HG03521 (cell line): ENCODE measurements around the gene RAD51B.

Source experiments
- ATAC-seq: cut with Tn5 transposase; IDR thresholded peaks from one replicate; pipeline ENCODE4 v1.9.1; 2021; ENCODE audit warnings: mild to moderate bottlenecking, moderate library complexity; ENCODE audit not compliant: unreplicated experiment

Gene RAD51B

DNA sequence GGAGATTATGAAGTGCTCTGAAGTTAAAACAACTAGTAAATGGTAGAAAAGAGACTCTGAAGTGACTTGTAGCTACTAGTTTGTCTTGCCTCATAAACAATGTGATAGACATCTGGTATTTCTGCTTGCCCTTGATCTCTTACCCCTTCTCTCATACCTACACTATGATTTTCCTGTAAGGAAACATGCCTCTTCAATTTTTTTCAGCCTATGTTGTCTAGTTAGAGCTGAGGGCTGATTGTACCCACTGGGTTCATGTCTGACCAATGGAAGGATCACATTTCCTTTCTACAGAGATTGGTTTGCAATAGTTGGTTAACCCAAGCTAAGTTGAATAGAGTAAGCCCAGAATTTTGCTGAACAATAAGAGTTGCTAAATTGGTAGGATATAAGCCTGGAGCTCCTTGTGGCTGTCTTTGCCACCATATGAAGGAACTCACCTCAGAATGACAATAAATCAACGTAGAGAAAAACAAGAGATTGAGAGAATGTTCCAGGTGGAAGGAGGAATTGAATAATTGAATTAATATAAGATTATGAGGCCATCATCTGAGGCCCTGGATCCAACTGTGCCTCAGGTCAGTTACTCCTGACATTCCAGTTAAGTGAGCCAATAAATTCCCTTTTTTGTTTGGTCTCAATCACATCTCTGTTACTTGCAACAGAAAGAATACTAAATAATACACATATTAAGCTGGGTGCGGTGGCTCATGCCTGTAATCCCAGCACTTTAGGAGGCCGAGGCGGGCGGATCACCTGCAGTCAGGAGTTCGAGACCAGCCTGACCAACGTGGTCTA is 626.9 kb downstream of the RAD51B start:
- ATAC-seq: no peak

DNA sequence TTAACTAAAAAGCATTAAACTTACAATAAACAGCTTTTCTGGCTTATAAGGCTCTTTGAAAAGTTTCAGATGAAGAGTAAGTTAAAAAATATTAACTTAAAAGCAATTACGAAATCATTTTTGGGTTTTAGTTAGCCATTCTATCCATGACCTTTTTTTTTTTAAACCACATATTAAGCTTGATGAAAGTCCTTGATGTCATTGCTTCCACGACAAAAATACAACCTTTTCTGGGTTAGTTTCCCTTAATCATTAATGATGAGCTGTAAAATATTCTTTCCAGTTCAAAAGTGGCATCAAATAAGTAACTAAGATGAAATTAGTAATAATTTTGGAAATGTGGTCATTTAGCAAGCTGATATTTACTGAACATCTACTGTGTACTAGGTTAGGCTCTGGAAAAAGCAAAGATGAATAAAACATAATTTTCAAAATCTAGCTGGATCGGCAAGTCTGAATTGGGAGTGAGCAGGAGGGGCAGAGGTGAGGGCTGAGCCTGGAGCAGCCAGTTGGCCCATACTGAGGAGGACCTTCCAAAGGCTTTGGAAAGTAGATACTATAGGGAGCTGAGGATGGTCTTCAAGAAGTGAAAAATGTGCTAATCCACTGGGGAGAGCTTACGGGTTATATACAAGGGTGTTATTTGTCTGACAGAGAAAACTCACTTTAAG is 628.1 kb downstream of the RAD51B start:
- ATAC-seq: no peak

GRCh38 chr14:68448252-68448902 is 628.8 kb downstream of the RAD51B start:
- ATAC-seq: no peak

- ATAC-seq: no peak
Measured at GRCh38 chr14:68449561-68450181, 630.1 kb downstream of the RAD51B start.

DNA sequence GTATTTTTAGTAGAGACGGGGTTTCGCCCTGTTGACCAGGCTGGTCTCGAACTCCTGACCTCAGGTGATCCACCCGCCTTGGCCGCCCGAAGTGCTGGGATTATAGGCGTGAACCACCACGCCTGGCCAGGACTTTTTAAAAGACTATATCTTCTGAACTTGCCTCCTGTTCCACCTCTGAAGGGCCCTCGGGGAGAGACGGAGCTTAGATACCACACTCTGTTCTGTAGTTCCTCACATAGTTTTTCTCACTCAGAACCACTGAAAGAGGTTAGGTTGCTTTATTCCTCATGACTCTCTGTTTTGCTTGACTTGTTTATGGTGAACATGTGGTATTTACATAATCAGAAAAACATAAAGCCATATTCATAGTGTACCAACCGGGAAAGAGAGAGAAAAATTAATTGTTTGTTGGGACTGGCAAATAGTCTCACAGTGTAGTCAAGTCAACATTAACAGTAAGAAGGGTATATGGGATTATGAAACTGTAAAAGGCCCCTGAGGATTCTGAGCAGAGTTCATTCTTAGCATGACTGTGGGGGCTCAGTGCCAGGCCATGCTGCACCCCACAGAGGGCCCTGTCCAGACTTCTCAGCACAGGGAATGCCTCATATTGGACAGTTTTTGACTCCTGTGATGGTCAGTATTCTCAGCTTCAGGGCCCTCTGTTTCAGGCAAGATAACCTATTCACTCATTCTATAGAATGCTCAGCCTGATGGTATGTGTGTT is 631.0 kb downstream of the RAD51B start:
- no peak for ATAC-seq

DNA sequence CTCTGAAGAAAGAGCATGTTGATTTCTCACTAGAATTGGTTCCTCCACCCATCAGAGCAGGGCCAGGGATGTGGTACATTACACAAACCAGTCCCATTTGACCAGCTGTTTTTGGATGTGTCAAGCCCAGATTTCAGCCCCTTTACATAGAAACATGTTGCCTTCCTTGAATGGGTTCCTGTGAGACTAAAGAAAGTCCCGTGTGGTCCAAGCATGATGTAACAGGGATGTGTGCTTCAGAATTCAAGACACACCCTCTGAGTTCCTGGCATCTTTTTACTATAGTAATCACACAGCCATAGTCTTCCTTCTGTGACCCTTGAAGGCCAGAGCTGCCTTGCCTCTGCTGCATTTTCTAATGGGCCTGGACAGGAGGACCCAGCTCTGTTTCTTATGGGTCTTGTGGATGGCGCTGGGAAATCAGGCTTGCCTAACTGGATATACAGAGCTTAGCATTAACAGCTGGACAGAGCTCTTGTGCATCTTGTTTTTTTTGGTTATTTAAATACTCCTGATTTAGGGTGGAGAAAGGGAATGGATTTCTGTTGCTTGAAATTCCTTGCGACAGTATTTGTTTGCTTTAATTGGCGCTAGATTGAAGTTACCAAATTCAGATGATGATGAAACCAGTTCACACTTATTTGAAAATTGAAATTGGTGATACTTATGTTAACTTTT is 632.3 kb downstream of the RAD51B start:
- ATAC-seq: no peak

GRCh38 chr14:68458253-68458652 is 638.7 kb downstream of the RAD51B start:
- ATAC-seq: no peak

DNA sequence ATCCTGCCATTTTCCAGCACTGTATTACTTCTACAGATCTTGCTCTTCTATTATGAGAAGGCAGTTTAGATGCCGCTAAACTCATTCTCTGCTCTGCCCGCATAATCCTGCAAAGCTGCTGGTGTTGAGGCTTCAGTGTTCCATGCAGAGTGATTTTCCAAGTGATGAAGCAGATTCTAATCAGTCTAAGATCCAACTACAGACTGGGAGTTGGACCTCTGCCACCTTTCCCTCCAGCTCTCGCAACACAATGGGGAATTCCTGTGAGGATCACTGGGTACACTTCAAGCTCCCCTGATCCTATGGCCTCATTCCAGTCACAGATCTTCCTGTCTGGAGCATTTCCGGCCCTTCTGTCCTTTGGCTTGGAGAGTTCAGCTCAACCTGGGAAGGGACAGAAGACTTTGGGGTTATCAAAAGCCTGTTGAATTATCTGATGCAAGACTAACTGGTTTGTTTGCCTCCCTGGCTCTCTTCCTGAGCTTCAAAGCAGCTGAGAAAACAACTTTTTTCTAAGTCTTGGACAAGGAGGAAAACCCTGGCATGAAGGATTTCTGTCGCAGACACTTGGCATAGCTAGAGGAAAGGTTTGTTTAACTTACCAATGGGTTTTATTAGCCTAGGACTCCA is 639.4 kb downstream of the RAD51B start:
- ATAC-seq: no peak

GRCh38 chr14:68459480-68460136 is 640.0 kb downstream of the RAD51B start:
- ATAC-seq: no peak

DNA sequence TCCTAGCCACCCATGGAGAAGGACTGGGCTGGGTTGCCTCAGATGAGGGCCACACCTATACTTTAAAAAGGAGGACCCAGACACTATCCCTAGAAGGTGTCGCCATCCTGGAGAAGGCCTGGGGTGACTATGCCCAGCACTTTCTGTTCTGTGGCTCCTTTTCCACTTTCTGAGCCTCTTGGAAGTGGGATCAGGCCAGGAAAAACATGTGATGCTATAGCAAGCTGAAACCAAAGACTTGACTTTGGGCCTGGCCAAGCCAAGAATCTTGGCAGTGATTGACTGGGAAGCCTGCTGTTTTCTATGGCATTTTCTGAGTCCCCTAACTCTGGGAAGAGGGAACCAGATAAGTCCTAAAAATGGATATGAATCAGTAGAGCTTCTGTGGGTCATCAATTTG is 641.0 kb downstream of the RAD51B start:
- no peak for ATAC-seq

GRCh38 chr14:68461086-68461485 is 641.5 kb downstream of the RAD51B start:
- no peak for ATAC-seq

GRCh38 chr14:68462683-68463082 is 643.1 kb downstream of the RAD51B start:
- ATAC-seq: no peak

- no peak for ATAC-seq
Measured at GRCh38 chr14:68463299-68463698, 643.7 kb downstream of the RAD51B start.

DNA sequence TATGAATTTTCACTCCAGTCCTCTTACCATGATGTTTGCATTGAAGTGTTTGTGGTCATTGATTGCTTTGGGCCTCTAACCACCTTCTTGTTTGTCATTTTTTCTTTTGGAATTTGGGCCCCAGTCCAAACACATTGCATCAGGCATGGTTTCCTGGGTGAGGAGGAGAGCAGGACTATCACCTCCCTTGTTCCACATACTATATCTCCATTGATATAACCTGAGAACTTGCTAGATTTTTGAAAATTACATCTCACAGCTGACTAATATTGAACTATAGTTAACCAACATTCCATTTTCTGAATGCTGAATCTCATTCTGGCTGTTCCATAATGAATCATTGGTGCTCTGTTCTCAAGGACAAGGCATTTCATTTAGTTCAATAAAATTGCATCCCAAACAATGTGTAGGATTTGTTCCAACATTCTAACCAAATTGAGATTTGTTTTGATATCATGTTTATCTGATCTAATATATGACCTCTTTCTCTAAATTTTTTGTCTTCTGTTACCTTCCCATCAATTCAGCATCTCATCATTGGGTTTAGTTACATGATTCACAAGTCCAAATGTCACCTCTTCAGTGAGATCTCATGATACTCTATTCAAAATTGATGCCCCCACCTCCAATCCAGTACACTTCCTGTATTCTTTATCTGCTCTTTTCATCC is 644.3 kb downstream of the RAD51B start:
- no peak for ATAC-seq

DNA sequence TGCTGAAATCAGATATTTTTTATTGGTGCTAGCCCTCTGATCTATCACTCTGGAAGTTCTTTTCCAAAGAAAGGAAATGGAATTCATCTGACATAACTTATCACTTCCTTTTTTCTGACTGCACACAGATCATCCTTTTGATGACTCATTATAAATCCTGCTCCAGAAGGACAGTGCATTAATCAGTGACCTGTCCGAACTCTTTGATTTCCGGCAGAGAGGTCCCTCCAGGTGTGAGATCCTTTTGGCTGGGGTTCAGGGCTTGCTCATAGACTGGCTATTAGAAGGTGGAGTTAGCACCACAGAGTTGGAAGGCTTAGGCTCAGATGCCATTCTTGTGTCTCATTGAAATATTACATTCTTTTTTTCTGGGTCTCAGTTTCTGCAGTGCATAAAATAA is 645.1 kb downstream of the RAD51B start:
- ATAC-seq: no peak

DNA sequence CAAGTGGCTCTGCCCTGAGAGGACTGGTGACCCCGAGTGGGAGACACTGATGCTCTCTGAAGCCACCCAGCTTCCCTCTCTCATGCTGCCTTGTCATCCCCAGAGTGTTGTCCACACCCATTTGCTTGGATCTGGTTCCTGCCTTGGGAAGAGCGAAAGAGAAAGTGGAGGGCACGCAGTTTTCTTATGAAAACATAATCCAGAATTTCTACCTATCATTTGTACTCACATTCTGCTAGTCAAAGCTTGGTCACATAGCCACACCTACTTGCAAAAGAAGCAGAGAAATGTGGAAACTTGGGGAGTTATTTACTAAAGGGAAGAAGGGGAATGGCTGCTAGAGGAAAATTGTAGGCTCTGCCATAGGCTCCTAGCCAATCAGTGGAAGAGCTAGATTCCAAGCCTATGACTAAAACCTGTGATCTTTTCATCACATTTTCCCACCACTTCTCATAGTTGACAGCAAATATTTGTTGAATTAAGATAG is 647.0 kb downstream of the RAD51B start:
- no peak for ATAC-seq

DNA sequence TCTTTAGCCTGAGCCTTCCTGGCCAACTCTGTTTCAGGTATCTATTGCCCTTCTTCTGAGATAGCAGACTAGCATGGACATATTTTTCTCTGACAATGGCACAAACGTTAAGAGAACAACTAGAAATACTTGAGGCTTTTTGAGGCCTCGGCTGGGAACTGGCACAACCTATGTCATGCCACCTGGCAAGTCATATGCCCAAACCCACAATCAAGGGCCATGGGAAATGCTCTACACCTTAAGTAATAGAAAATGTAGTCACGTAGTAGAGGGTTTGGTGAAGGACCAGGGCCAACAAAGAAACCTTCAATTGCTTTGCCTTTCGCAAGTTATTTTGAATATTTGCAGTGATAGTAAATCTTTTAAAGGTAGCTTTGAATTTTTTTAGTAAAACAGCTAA is 647.8 kb downstream of the RAD51B start:
- no peak for ATAC-seq

DNA sequence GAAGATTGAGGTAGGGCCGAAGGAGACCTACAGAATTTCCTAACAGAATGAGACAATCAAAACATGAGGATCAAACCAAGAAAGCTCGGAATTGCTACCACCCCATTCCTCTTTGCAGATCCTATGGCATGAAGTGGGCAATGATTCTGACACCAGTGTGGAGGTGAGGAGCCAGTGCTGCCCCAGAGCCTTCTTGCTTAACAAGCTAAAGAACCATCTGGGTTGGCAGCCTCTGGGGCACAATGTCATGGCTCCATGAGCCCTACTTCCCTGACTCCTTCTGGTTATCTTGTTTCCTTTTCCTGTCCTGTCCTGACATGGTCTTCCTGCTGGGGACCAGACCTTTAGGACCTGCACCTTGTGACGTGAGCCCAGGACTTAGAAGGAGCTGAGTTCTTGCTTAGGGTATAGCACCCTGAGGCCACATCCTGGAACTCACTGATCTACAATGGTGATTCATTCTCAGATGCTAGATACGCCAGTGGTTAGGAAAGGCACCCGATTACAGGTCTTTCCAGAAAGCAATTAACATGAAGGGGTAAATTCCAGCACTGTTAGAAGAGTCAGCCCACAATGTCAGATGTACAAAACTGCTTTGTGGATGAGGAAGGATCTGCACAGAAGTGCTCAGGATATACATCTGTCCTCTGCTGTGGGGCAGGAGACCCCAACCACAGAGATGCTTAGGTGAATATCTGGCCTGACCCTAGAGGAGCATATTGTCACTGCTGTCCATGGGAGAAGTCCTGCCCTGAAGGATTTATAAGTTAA is 649.0 kb downstream of the RAD51B start:
- no peak for ATAC-seq
